Stimulated activated CD8-positive, alpha-beta memory T cell treated with anti-CD3 and anti-CD28 coated beads, Interleukin-4, amount 100 ng/mL, for 24 hours (primary cell): Measurements from ENCODE around the gene CBX2.

ENCODE experiments used
- DNase-seq: peaks from one replicate; pipeline ENCODE4 v3.0.0-alpha.2; 2020; ENCODE audit warnings: low read depth

CBX2 gene

DNA sequence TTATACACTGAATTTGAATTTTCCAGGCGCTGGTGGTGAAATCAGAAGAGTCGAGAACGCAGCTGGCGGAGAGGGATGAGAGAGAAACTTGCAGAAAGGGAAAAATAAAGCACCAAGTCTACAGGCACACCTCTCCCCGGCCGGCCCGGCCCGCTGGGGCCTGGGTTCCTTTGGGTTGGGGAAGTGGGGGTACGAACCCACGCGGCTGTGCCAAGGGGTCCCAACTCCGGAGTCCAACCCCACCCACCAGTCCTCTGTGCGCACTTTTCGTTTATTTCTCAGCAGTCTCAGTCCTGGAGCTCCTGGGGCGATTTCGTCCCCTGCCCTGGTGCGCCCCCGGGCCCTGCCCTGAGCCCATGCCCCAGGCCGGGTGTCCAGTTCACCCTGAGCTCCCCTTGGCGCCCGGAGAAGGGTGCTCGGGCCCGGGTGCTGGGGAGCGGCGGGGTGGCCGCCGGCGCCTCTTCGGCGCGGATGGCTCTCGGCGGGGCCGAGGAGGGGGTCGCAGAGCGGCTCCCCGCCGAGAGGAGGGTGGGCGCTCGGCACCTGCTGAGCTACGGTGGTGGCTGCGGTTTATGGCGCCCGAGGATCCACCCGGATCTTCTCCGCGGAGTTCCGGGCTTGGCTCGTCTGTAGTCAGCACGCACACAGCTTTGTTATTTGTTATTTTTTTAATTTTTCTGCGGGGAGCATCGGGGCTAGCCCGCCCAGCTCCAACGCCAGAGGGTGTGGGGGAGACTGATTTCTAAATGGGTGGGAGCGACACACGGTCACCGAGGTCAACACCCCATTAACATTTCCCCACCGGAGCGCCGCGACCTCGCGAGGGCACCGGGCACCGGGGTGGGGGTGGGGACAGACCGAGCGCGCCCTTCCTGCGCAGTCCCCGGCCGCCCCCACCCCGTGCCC, 34.7 kb downstream of the CBX2 start:
- no peak for DNase-seq

- DNase-seq: no peak
These were observed 35.6 kb downstream of the CBX2 start for GRCh38 chr17:79813297-79814126.

DNA sequence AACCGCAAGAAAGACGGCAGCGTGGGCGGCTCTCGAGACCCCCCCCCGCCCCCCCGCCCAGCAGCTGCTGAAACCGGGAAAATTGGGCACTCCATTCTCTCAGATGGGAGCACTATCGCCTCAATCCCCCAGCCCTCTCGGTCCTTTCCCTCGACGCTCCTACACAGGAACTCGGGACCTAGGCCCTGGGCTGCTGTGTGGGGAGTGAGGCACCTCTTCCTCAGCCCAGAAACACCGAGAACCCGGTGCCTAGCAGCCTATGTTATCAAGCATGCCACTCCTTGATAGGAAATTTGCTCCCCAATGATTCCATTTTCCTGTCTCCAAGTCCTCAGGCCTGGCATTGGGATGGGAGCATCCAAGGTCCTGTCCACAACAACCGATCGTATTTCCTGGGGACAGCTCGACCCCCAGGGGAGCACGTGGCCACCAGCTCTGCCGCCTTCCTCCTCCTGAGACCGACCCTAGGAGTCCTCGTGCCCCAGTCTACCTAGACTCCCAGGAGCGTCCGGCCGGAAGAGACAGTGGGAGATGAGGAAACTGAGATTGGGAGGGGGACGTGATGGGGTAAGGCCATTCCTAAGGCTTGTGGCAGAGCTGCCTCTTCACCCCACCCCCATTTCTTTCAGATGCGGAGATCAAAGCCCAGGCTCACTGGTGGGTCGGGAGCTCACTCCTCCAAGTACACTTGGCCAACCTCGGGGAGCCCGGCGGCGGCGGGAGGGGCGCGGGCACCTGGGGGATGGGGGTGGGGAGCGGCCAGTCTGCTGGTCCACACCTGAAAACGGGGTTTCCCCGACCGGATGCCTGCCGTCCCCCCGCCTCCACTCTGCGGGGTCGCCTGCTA, 36.4 kb downstream of the CBX2 start:
- no peak for DNase-seq

DNA sequence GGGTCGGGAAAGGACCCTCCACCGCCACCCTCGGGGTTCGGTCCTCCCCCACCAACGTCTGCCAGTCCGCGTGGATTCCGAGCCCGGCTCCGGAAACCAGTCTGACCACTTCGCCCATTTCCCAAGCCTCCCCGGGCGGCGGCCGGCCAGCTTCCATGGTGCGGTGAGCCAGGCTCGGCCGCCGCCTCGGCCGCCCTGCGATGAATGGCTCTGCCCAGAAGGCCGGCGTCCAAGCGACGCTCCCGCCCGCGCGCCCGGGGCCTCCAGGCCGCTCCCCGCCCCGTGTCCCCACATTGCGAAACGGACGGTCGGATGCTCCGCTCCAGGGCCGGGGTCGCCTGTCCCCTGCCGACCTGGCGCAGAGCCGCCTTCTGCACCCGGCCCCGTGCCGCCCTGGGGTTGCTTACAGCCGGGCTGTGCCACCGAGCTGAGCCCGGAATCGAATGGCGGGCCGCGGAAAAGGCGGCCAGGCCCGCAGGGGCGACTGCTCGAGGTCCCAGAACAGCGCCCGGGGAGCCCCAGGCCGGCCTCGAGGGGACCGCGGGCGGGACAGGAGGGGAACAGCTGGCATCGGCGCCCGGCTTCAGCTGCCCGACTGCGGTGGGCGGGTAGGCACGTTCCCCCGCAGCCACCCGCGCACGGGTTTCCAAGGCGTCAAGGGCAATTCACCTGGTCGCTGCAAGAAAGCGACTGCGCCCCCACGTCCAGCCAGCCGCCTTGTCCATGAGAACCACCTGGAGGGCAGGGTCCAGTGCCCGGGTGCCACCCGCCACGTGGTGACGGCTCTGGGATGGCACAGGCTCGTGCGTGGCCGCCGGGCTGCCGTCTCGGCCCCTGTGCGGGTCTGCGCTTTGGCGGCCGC, 37.3 kb downstream of the CBX2 start:
- no peak for DNase-seq

DNA sequence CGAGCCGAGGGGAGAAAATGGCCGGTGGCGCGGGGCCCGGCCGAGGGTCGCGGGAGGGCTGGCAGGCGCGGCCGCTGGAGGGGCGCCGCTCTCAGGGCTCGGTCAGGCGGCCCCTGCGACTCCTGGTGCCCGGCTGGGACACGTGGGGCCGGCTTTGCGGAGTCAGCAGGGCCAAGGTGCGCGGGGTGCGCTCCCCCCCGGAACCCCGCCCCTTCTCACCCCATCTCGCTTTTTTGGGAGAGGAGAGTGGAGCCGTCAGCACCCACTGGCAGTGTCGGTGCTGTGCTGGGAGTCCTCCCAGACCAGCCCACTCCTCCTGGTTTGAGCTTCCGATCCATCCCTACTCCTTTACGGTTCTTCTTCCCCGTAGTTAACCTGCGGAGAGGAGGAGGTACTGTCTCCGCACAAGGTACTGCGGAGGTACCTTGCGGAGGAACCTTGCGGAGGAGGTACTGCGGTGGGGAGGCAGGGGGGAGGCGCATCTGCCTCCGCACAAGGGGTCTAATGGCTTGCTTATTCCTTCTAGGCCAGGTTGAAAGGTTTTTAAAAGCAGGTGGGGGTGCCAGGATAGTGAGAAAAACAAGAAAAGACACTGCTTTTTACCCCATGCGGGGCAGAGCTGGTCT, 38.0 kb downstream of the CBX2 start:
- no peak for DNase-seq

- no peak for DNase-seq
These were observed 40.2 kb downstream of the CBX2 start for GRCh38 chr17:79818026-79818758.

DNA sequence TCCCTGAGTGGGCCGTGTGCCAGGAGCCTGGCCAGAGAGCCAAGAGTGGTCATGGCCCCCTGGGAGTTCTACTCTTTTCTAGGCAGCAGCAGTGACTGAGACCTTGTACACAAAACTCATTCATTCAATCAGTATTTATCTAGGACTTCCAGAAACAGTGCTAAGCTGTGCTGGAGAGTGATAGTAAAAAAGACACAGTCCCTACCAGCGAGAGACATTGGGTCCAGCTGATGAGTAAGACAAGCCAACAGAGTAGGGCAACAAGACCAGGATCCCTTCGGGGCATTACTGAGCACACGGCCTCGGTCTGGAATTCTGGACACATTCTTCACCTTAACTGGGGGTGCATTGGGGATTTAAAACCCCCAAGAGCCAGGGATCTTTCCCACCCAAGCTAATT, 41.1 kb downstream of the CBX2 start:
- DNase-seq: no peak

DNA sequence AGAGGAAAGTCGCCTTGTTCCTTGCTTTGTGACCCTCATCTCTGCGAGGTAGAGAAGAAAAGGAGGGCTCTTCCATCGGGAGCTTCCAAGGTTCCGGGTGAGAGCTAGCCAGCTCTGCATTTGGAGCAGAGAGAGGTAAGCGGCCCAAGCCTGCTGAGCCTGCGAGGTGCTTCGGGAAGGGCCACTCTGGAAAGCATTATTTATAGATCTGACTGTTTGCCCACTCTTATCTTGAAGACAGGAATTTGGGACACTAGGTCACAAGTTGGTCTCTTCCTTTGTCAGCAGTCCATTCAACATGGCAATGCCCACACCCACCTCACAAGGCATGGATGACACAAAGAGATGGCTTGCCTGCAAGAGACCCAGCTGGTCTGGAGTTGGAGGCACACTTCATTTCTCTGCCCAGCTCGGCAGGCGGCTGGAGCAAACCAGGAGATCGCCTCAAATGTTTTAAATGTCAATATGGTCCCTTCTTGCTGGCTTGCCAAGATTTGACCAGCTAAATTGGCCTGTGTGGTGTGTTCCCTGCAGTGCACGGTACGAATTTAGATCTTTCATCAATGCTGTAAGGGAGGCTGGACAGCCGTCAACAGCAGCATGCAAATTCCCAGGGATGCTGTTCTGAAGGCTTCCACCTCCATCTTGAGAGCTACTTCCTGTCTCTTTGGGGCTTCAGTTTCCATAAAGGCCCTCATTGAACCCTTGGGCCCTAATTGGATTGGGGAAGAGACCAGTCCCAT, 41.8 kb downstream of the CBX2 start:
- no peak for DNase-seq

DNA sequence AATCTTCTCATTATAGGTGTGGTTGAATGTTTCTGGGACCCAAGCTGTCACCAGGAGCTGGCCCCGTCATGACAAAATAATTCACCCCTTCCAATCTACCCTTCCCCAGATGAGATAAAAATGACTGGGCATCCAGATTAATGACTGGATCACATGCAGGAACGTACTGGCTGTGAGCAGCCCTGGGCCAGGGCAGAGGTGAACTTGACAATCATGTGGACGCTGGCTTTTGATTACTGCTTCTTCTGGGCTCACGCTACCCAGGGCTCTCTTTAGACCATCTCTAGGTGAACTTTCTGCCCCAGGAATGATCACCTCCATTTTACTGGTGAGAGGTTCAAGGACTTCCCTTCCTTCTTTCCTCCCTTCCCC, 43.0 kb downstream of the CBX2 start:
- DNase-seq: no peak

DNA sequence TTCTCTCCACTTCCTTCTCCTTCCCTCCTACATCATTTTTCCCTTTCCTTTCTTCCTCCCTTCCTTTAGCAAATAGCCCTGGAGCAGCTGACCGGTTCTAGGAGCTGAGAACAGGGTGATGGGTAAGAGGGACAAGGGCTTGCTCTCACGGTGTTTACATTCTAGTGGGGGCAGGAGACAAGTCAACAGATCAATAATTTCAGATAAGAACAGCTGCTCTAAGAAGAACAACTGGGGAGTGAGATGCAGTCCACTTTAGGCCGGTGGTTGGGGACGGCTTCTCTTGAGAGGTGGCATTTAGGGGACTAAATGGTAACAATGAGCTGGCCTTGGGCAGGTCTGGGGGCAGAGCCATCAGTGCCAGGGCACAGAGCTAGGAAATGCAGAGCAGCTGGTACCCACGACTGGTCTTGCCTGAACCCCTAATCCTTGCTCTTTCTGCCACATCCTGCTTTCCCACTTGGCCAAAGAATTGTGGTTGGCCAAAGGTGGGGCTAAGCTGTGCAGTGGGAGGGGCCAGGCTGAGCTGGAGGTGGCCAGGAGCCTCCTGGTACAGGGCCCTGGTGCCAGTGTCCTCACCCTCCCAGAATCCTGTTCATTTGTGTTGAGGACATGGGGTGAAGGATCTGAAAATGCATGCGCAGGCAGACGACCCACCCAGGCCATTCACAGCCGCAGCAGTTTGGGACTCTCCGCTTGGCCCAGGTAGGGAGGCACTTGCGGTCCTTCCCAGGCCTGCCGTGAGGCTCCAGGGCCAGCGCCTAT, 43.6 kb downstream of the CBX2 start:
- DNase-seq: no peak

- DNase-seq: no peak
These were observed 44.7 kb downstream of the CBX2 start for GRCh38 chr17:79822583-79823124.

- no peak for DNase-seq
These were observed 46.3 kb downstream of the CBX2 start for GRCh38 chr17:79824234-79824633.

DNA sequence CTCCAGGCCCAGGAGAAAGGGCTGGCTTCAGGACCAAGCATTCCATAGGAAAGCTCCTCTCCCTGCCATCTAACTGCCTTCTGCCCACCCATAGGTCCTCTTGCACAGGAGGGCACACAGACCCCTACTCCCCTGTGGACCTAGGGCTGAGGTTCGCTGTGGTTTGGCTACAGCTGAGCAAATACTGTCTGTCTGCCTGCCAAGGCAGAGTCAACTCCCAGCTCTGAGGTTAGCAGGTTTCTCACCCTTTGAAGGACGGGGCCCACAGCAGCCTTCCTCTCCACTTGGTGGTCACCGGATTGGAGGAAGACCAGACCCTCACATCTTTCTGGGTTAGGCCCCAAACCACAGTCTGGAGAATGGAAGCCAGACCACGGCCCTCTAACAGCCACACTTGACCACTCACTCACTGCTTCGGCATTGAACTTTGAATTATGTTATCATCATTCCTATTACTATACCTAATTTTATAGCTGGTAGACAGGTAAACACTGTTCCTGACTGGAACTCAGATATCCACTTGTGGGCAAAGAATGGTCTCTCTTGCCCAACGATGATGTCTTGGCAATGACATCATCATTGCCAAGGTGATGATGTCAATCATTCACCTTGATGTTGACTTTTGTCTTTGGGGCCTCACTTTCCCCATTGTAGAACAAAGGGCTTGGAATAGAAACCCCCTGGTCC, 47.1 kb downstream of the CBX2 start:
- DNase-seq: no peak

- DNase-seq: no peak
These were observed 47.6 kb downstream of the CBX2 start for GRCh38 chr17:79825580-79825921.

- DNase-seq: no peak
These were observed 48.3 kb downstream of the CBX2 start for GRCh38 chr17:79826204-79826680.

GRCh38 chr17:79826841-79827578, 49.1 kb downstream of the CBX2 start:
- no peak for DNase-seq

- DNase-seq: no peak
These were observed 51.1 kb downstream of the CBX2 start for GRCh38 chr17:79829004-79829403.
